CD4-positive, alpha-beta T cell treated with Interleukin-6 at 100 ng/mL for 8 hours (primary cell): ENCODE results near the gene NEUROD2.
A peak's percentile ranks its signal among the peaks of the same experiment; 100 is the strongest.

Experiments used
- DNase-seq: peaks from one replicate; pipeline ENCODE4 v3.0.0-alpha.2; 2020; ENCODE audit warnings: mixed read lengths, low spot score

The NEUROD2 gene

GRCh38 chr17:39618956-39619785 is 11.5 kb upstream of the NEUROD2 start:
- no peak for DNase-seq

GRCh38 chr17:39618246-39618913 is 10.7 kb upstream of the NEUROD2 start:
- DNase-seq, result no peak

- peak; percentile 45 for DNase-seq
These were observed 9.9 kb upstream of the NEUROD2 start for GRCh38 chr17:39617446-39618245.

GRCh38 chr17:39617100-39617445 is 9.4 kb upstream of the NEUROD2 start:
- no peak for DNase-seq

- no peak for DNase-seq
These were observed 7.7 kb upstream of the NEUROD2 start for GRCh38 chr17:39615434-39615833.

- no peak for DNase-seq
These were observed 6.9 kb upstream of the NEUROD2 start for GRCh38 chr17:39614545-39615157.

GRCh38 chr17:39612935-39613464 is 5.3 kb upstream of the NEUROD2 start:
- DNase-seq, result no peak

GRCh38 chr17:39612291-39612894 is 4.7 kb upstream of the NEUROD2 start:
- DNase-seq, result no peak

- DNase-seq, result no peak
These were observed 3.8 kb upstream of the NEUROD2 start for GRCh38 chr17:39611401-39612112.

GRCh38 chr17:39609416-39610025 is 1.8 kb upstream of the NEUROD2 start:
- no peak for DNase-seq

GRCh38 chr17:39608142-39608981 is 642 bp upstream of the NEUROD2 start:
- DNase-seq, result no peak

- no peak for DNase-seq
These were observed 466 bp downstream of the NEUROD2 start for GRCh38 chr17:39607057-39607850.

GRCh38 chr17:39606434-39607056 is 1.2 kb downstream of the NEUROD2 start:
- DNase-seq, result no peak

GRCh38 chr17:39605492-39606433 is 2.0 kb downstream of the NEUROD2 start:
- DNase-seq, result no peak

- DNase-seq, result no peak
These were observed 2.7 kb downstream of the NEUROD2 start for GRCh38 chr17:39604911-39605491.

- no peak for DNase-seq
These were observed 4.3 kb downstream of the NEUROD2 start for GRCh38 chr17:39603304-39604016.
